Stomach (tissue), 9 donors: ENCODE data around the gene SPAAR. TPM values are rescaled to one million over a fixed set of nuclear protein-coding genes. Genes with fewer than 3 reads are reported as not detected.
"Not testable (repeated sequence)": the region's sequence is repeated elsewhere in the genome, so short reads cannot be mapped to it uniquely, and the experiment has no call there.

Experiments used
- DNase-seq, 2 donors: peaks; one replicate each; pipeline versions ENCODE4 v3.0.0 to v3.0.0-alpha.2; 2013 to 2019
- H3K27ac ChIP-seq, 5 donors: fragments of 200-600 bp in 4 of 5; sonication (generic) in 4 of 5; one replicate each; pipeline ENCODE4 v1.5.1; 2013 to 2019; ENCODE audit warnings: mild to moderate bottlenecking in 1 of 5, moderate library complexity in 1 of 5
- H3K27me3 ChIP-seq, 3 donors: fragments of 200-600 bp; sonication (generic); one replicate each; pipeline ENCODE4 v1.5.1; 2017 to 2019; ENCODE audit warnings: mixed run types in 1 of 3
- H3K36me3 ChIP-seq, 4 donors: fragments of 200-600 bp; sonication (generic); 1 replicate in 3 of 4; 2 replicates in 1 of 4; pipeline ENCODE4 v1.5.1; 2016 to 2019
- H3K4me1 ChIP-seq, 4 donors: fragments of 200-600 bp; sonication (generic); one replicate each; pipeline ENCODE4 v1.5.1; 2016 to 2019
- H3K4me3 ChIP-seq, 4 donors: fragments of 200-600 bp; sonication (generic) in 3 of 4; one replicate each; pipeline ENCODE4 v1.5.1; 2016 to 2019; ENCODE audit warnings: mild to moderate bottlenecking in 1 of 4
- H3K9me3 ChIP-seq, 4 donors: fragments of 200-600 bp; sonication (generic); one replicate each; pipeline ENCODE4 v1.5.1; 2016 to 2019
- CTCF ChIP-seq, 7 experiments: fragments of 450-650 bp in 4 of 7; fragments of 200-600 bp in 3 of 7; sonication (generic) in 3 of 7; IDR thresholded peaks; one replicate each; pipeline ENCODE4 v1.5.1; 2016 to 2019; ENCODE audit warnings: antibody characterized with exemption in 7 of 7, control low read depth in 2 of 7, mild to moderate bottlenecking in 1 of 7
- EP300 ChIP-seq: sonication (generic); formaldehyde crosslinking; IDR thresholded peaks from one replicate; pipeline ENCODE4 v1.6.1; 2017; ENCODE audit warnings: antibody characterized with exemption
- POLR2A ChIP-seq, 4 donors: fragments of 450-650 bp; IDR thresholded peaks; one replicate each; pipeline ENCODE4 v1.6.1; 2016; ENCODE audit warnings: antibody characterized with exemption in 4 of 4, control low read depth in 2 of 4, mild to moderate bottlenecking in 1 of 4, moderate library complexity in 1 of 4
- POLR2AphosphoS5 ChIP-seq, 3 donors: sonication (generic); formaldehyde crosslinking; IDR thresholded peaks; one replicate each; pipeline ENCODE4 v1.6.1; 2016; ENCODE audit warnings: antibody characterized with exemption in 3 of 3
- WGBS, 5 donors: extraction: QIAGEN DNeasy Blood & Tissue Kit in 3 of 5; methylation state at CpG; one replicate each; pipeline versions ENCODE4 v1.1.5 to v1.1.7; 2013 to 2018; 5-methylcytosine and 5-hydroxymethylcytosine counted together
- intact Hi-C: fragments of 100-400 bp; cut with DNase I; formaldehyde crosslinking; loops from one replicate; pipeline ENCODE4 v1.15.1; 2023; ENCODE audit warnings: low total_unique reads
- polyA plus RNA-seq, 3 donors: library from polyadenylated mRNA; stranded (reverse); fragments of 200-250 nt; gene quantifications; one replicate each; pipeline ENCODE4 v1.2.3, GENCODE V29; 2013
- total RNA-seq, 5 donors: library from RNA; depleted of rRNA; stranded (reverse); fragments of >200 nt; gene quantifications; one replicate each; pipeline versions ENCODE4 v1.1.0 to v1.2.3, GENCODE V29; 2014 to 2016
- donor health status: healthy with polysubstance abuse.
- donor health status: Bipolar disorder and iron deficiency.
- donor health status: healthy.

SPAAR gene
- total and polyA plus RNA-seq, 8 donors: 0.30 to 2.4 (median 0.92) TPM; not detected in 3

GRCh38 chr9:35911690-35912089 is 2.4 kb downstream of the SPAAR start:
- Histone ChIP-seq H3K4me3 (no peak overlapping the region), H3K36me3 (no peaks in the 10 kb centered on the region), H3K27me3 (no peaks in the 10 kb centered on the region), H3K9me3 (no peaks in the 10 kb centered on the region), H3K4me1 (peaks cover 44 to 75% (median 53%) of the 10 kb centered on the region in 4 donors), H3K27ac (peak overlapping the region in 4 of 5 donors; percentile 18 to 94 (median 65))
- intact Hi-C loops: no loop called here
- WGBS, 5 donors: 75 to 89% (median 85%) methylated on average over 10 of the region's 10 CpGs
- TF ChIP-seq POLR2AphosphoS5 (IDR thresholded peaks at IDR 0.05): no peak
- TF ChIP-seq EP300: no peak
- TF ChIP-seq CTCF (IDR thresholded peaks at IDR 0.05): no peak
- no peak for TF ChIP-seq POLR2A (IDR thresholded peaks at IDR 0.05)
- no peak for DNase-seq

- intact Hi-C loops: no loop called here
Observed at GRCh38 chr9:35912791-35913400, 3.6 kb downstream of the SPAAR start.

GRCh38 chr9:35913429-35913828 is 4.1 kb downstream of the SPAAR start:
- DNase-seq, H3K27me3 ChIP-seq, H3K36me3 ChIP-seq, intact Hi-C loops, H3K4me3 ChIP-seq, H3K9me3 ChIP-seq, H3K27ac ChIP-seq: not testable (repeated sequence)
- peaks cover 26 to 58% (median 36%) of the 10 kb centered on the region in 4 donors for H3K4me1 ChIP-seq

More at GRCh38 chr9:35912791-35913400, 3.6 kb downstream of the SPAAR start:
- H3K27ac ChIP-seq: no peak overlapping the region
- no peak for DNase-seq
- 58 to 86% (median 65%) methylated on average over 7 to 10 of the region's 10 CpGs for WGBS, 5 donors
- TF ChIP-seq POLR2AphosphoS5 (IDR thresholded peaks at IDR 0.05): no peak
- TF ChIP-seq EP300: no peak
- TF ChIP-seq POLR2A (IDR thresholded peaks at IDR 0.05): no peak
- no peak for TF ChIP-seq CTCF (IDR thresholded peaks at IDR 0.05)
- H3K36me3 ChIP-seq: no peaks in the 10 kb centered on the region
- no peak overlapping the region for H3K4me3 ChIP-seq
- H3K4me1 ChIP-seq: peaks cover 32 to 63% (median 41%) of the 10 kb centered on the region in 4 donors
- no peaks in the 10 kb centered on the region for H3K9me3 ChIP-seq
- H3K27me3 ChIP-seq: no peaks in the 10 kb centered on the region

- Histone ChIP-seq H3K27ac (peak overlapping the region; percentile 27 to 70 (median 54)), H3K36me3 (no peaks in the 10 kb centered on the region), H3K4me3 (no peak overlapping the region), H3K27me3 (no peaks in the 10 kb centered on the region), H3K9me3 (no peaks in the 10 kb centered on the region), H3K4me1 (peaks cover 17 to 48% (median 27%) of the 10 kb centered on the region in 4 donors)
- peak; percentile 74 to 91 for DNase-seq
- intact Hi-C loops: no loop called here
- WGBS, 5 donors: 21 to 53% (median 32%) methylated on average over 5 to 9 of the region's 9 CpGs
- TF ChIP-seq POLR2AphosphoS5 (IDR thresholded peaks at IDR 0.05) (peak; percentile 46 to 63 (median 49)), POLR2A (IDR thresholded peaks at IDR 0.05) (no peak)
Observed at GRCh38 chr9:35914301-35914807, 5.1 kb downstream of the SPAAR start.

GRCh38 chr9:35915681-35916294 is 6.5 kb downstream of the SPAAR start:
- no peak for DNase-seq
- intact Hi-C loops: no loop called here
- Histone ChIP-seq H3K36me3 (no peaks in the 10 kb centered on the region), H3K27ac (peak overlapping the region in 4 of 5 donors; percentile 26 to 58 (median 40)), H3K4me1 (peaks cover 3 to 34% (median 12%) of the 10 kb centered on the region in 4 donors), H3K4me3 (no peak overlapping the region), H3K9me3 (no peaks in the 10 kb centered on the region), H3K27me3 (no peaks in the 10 kb centered on the region)
- 79 to 90% (median 84%) methylated on average over 16 of the region's 16 CpGs for whole genome bisulfite sequencing, 5 donors
- TF ChIP-seq CTCF (IDR thresholded peaks at IDR 0.05): no peak
